IMR-90 (cell line): ENCODE measurements around the gene CDH13. TPM values are rescaled to one million over a fixed set of nuclear protein-coding genes. Genes with fewer than 3 reads are reported as not detected.

ENCODE experiments used
- ATAC-seq: fragments of 200-7000 bp; cut with Tn5 transposase; 2 replicates; pipeline ENCODE4 v1.9.1; 2020; ENCODE audit warnings: low read depth, mild to moderate bottlenecking, moderate library complexity
- BruUV-seq: library from RNA; stranded (reverse); fragments of 400-500 nt; replicated peaks from 2 replicates; lab custom pipeline; 2021; lab: Mats Ljungman, UMichigan
- CTCF ChIA-PET: fragments of 300-600 bp; formaldehyde crosslinking; extraction: SDS; loops from one replicate; lab custom pipeline; 2021; ENCODE audit warnings: antibody characterized with exemption; lab: Yijun Ruan, JAX
- POLR2A ChIA-PET: fragments of 300-600 bp; sonication (Branson Sonifier 250); formaldehyde crosslinking; loops from one replicate; lab custom pipeline; 2022; ENCODE audit warnings: antibody characterized with exemption; ENCODE audit not compliant: unreplicated experiment; lab: Charles Lee
- DNase-seq: peaks from one replicate; pipeline ENCODE4 v3.0.0; 2013
- H2AFZ ChIP-seq: replicated peaks from 2 replicates; pipeline ENCODE3; 2013; ENCODE audit warnings: low read length, mild to moderate bottlenecking; ENCODE audit not compliant: poor library complexity
- H2AK5ac ChIP-seq: 2 replicates; pipeline ENCODE4 v1.6.1; 2013; ENCODE audit warnings: low read depth, low read length, inconsistent platforms
- H2AK9ac ChIP-seq: replicated peaks from 2 replicates; pipeline ENCODE3; 2013; ENCODE audit warnings: mild to moderate bottlenecking, low read depth, low read length, moderate library complexity; ENCODE audit not compliant: poor library complexity
- H2BK120ac ChIP-seq: 2 replicates; pipeline ENCODE4 v1.6.1; 2013; ENCODE audit warnings: low read depth, low read length, inconsistent platforms
- H2BK15ac ChIP-seq: 3 replicates; pipeline ENCODE4 v1.6.1; 2013; ENCODE audit warnings: low read depth, low read length, inconsistent platforms
- H2BK20ac ChIP-seq: 2 replicates; pipeline ENCODE4 v1.6.1; 2013; ENCODE audit warnings: low read depth, mild to moderate bottlenecking, inconsistent platforms, low read length, moderate library complexity
- H2BK5ac ChIP-seq: 2 replicates; pipeline ENCODE4 v1.6.1; 2013; ENCODE audit warnings: mild to moderate bottlenecking, low read depth, low read length, inconsistent platforms; ENCODE audit not compliant: poor library complexity, severe bottlenecking
- H3K14ac ChIP-seq: replicated peaks from 2 replicates; pipeline ENCODE4 v1.6.1; 2013; ENCODE audit warnings: low read depth, low read length, inconsistent platforms
- H3K18ac ChIP-seq: 2 replicates; pipeline ENCODE4 v1.6.1; 2013; ENCODE audit warnings: low read depth, low read length, control low read depth
- H3K23ac ChIP-seq: 2 replicates; pipeline ENCODE4 v1.6.1; 2013; ENCODE audit warnings: low read depth, low read length, inconsistent platforms
- H3K27ac ChIP-seq: 2 replicates; pipeline ENCODE4 v1.5.1; 2013; ENCODE audit warnings: mild to moderate bottlenecking, control low read depth, low read length; ENCODE audit not compliant: insufficient read depth
- H3K27me3 ChIP-seq: 2 replicates; pipeline ENCODE4 v1.6.1; 2013; ENCODE audit warnings: low read length; ENCODE audit not compliant: control insufficient read depth, insufficient read depth
- H3K36me3 ChIP-seq: 2 replicates; pipeline ENCODE4 v1.6.1; 2013; ENCODE audit warnings: low read length, mixed read lengths; ENCODE audit not compliant: control insufficient read depth, insufficient read depth
- H3K4ac ChIP-seq: 2 replicates; pipeline ENCODE4 v1.6.1; 2013; ENCODE audit warnings: low read depth, low read length, inconsistent platforms
- H3K4me1 ChIP-seq: 2 replicates; pipeline ENCODE4 v1.6.1; 2013; ENCODE audit warnings: low read length, mixed read lengths; ENCODE audit not compliant: control insufficient read depth, insufficient read depth
- H3K4me2 ChIP-seq: 2 replicates; pipeline ENCODE4 v1.6.1; 2013; ENCODE audit warnings: low read depth, mild to moderate bottlenecking, control low read depth, low read length, moderate library complexity
- H3K4me3 ChIP-seq: 2 replicates; pipeline ENCODE4 v1.5.1; 2013; ENCODE audit warnings: low read depth, mild to moderate bottlenecking, control low read depth, low read length, moderate library complexity; ENCODE audit not compliant: insufficient read depth
- H3K56ac ChIP-seq: 2 replicates; pipeline ENCODE4 v1.6.1; 2013; ENCODE audit warnings: low read length, inconsistent platforms; ENCODE audit not compliant: insufficient read depth; ENCODE audit errors: extremely low read depth
- H3K79me1 ChIP-seq, 2 experiments: 2 replicates each; pipeline ENCODE4 v1.6.1; 2013; ENCODE audit warnings: low read length in 2 of 2, inconsistent platforms in 1 of 2, low read depth in 1 of 2
- H3K9ac ChIP-seq: 2 replicates; pipeline ENCODE4 v1.6.1; 2013; ENCODE audit warnings: low read depth, low read length, control low read depth
- H3K9me1 ChIP-seq: 2 replicates; pipeline ENCODE4 v1.6.1; 2013; ENCODE audit warnings: low read length, inconsistent platforms; ENCODE audit not compliant: insufficient read depth
- H3K9me3 ChIP-seq: 2 replicates; pipeline ENCODE4 v1.6.1; 2013; ENCODE audit warnings: low read length; ENCODE audit not compliant: control insufficient read depth, insufficient read depth
- H4K20me1 ChIP-seq: 2 replicates; pipeline ENCODE4 v1.6.1; 2013; ENCODE audit warnings: low read length, inconsistent platforms; ENCODE audit not compliant: insufficient read depth
- H4K5ac ChIP-seq: 2 replicates; pipeline ENCODE4 v1.6.1; 2013; ENCODE audit warnings: mild to moderate bottlenecking, low read depth, low read length, control low read depth
- H4K8ac ChIP-seq, 2 experiments: 2 replicates each; pipeline ENCODE4 v1.6.1; 2013; ENCODE audit warnings: low read depth in 2 of 2, low read length in 2 of 2, control low read depth in 1 of 2, inconsistent platforms in 1 of 2
- H4K91ac ChIP-seq: 2 replicates; pipeline ENCODE4 v1.6.1; 2013; ENCODE audit warnings: low read depth, low read length, inconsistent platforms; ENCODE audit not compliant: insufficient read depth
- BHLHE40 ChIP-seq: fragments of 150-350 bp; IDR thresholded peaks from 2 replicates; pipeline ENCODE4 v1.6.1; 2016; ENCODE audit warnings: mild to moderate bottlenecking, low read depth, low read length
- CEBPB ChIP-seq: IDR thresholded peaks from 2 replicates; pipeline ENCODE4 v1.6.1; 2012; ENCODE audit warnings: low read depth, low read length, improper control_type of control experiment
- CHD1 ChIP-seq: IDR thresholded peaks from 2 replicates; pipeline ENCODE4 v1.6.1; 2012; ENCODE audit warnings: low read depth, low read length, improper control_type of control experiment
- ELK1 ChIP-seq: fragments of 150-350 bp; IDR thresholded peaks from 2 replicates; pipeline ENCODE4 v1.6.1; 2016; ENCODE audit warnings: low read depth, mild to moderate bottlenecking, low read length, moderate library complexity, borderline replicate concordance
- MAZ ChIP-seq: IDR thresholded peaks from 2 replicates; pipeline ENCODE4 v1.6.1; 2012; ENCODE audit warnings: low read depth, mild to moderate bottlenecking, low read length, improper control_type of control experiment, moderate library complexity, borderline replicate concordance
- MXI1 ChIP-seq: IDR thresholded peaks from 2 replicates; pipeline ENCODE4 v1.6.1; 2012; ENCODE audit warnings: low read depth, mild to moderate bottlenecking, low read length, moderate library complexity, borderline replicate concordance
- NFE2L2 ChIP-seq: fragments of 150-350 bp; IDR thresholded peaks from 2 replicates; pipeline ENCODE4 v1.6.1; 2016; ENCODE audit warnings: low read depth, mild to moderate bottlenecking, low read length
- POLR2A ChIP-seq: IDR thresholded peaks from 2 replicates; pipeline ENCODE4 v1.6.1; 2012; ENCODE audit warnings: mild to moderate bottlenecking, low read depth, low read length
- SMC3 ChIP-seq: fragments of 150-350 bp; IDR thresholded peaks from 2 replicates; pipeline ENCODE4 v1.6.1; 2016; ENCODE audit warnings: low read depth, mild to moderate bottlenecking, antibody characterized with exemption, low read length, moderate library complexity
- WGBS, 2 experiments: methylation state at CpG; one replicate each; pipeline versions ENCODE4 v1.1.5 to v1.1.7; 2013; ENCODE audit warnings: missing lambda C conversion rate in 2 of 2; ENCODE audit not compliant: insufficient read length in 1 of 2; ENCODE audit errors: extremely low coverage in 2 of 2; 5-methylcytosine and 5-hydroxymethylcytosine counted together
- dilution Hi-C: fragments of 300-500 bp; cut with HindIII; formaldehyde crosslinking; loops from one replicate; pipeline ENCODE4 v1.14.3; 2018; ENCODE audit warnings: low sequenced_read_pairs; ENCODE audit not compliant: unreplicated experiment
- in situ Hi-C: fragments of 300-500 bp; cut with MboI; formaldehyde crosslinking; loops from 3 replicates; pipeline ENCODE4 v1.14.3; 2019; ENCODE audit warnings: low sequenced_read_pairs, inconsistent platforms, mixed read lengths
- intact Hi-C: fragments of 100-400 bp; cut with micrococcal nuclease; formaldehyde crosslinking; loops from 2 replicates; pipeline ENCODE4 v1.10.0; 2022
- polyA plus RNA-seq, 3 experiments: library from polyadenylated mRNA; depleted of rRNA; stranded (reverse); fragments of >200 nt; gene quantifications; 2 replicates each; pipeline ENCODE4 v1.2.3, GENCODE V29; 2012; ENCODE audit warnings: low replicate concordance in 1 of 3
- total RNA-seq: library from RNA; depleted of rRNA; stranded (reverse); fragments of >200 nt; gene quantifications from 2 replicates; pipeline ENCODE4 v1.2.3, GENCODE V29; 2012
- TF ChIP-seq, protein P1 (sequence below): fragments of 150-350 bp; IDR thresholded peaks from 2 replicates; pipeline ENCODE4 v1.6.1; 2017; ENCODE audit warnings: mild to moderate bottlenecking, antibody characterized with exemption, low read length, low read depth
- TF ChIP-seq, protein P2 (sequence below): conservative IDR thresholded peaks from 2 replicates; pipeline ENCODE4 v1.5.1; 2012; ENCODE audit warnings: mild to moderate bottlenecking, low read depth, low read length, improper control_type of control experiment

Gene CDH13
- total and polyA plus RNA-seq, 2 of the 4 experiments (the other 2 are of a cell fraction) = 61.6 to 74.7 TPM

- in situ Hi-C loops = no loop called here
- no peak overlapping the region for H2BK15ac ChIP-seq
- ATAC-seq (no peak), DNase-seq (no peak)
- intact Hi-C loops = loop anchor here (10.0 kb wide), 1 partner anchor 210 kb away; no protein-coding TSS in a partner anchor
- H4K20me1 ChIP-seq = no peaks in the 10 kb centered on the region
- no peak overlapping the region for H2BK120ac ChIP-seq
- H4K5ac ChIP-seq = no peak overlapping the region
- no peak overlapping the region for H2AK5ac ChIP-seq
- no peak overlapping the region for H3K4me3 ChIP-seq
- CTCF ChIA-PET = interaction anchor here (0.6 kb wide), 1 partner anchor 267 kb away, joined by 4 read pairs; no protein-coding TSS in a partner anchor
- H3K4me1 ChIP-seq = no peaks in the 10 kb centered on the region
- H3K27ac ChIP-seq = no peak overlapping the region
- H3K23ac ChIP-seq = no peak overlapping the region
- H3K4ac ChIP-seq = no peak overlapping the region
- H3K18ac ChIP-seq = no peak overlapping the region
- no peaks in the 10 kb centered on the region for H3K9me1 ChIP-seq
- no peak overlapping the region for H2BK20ac ChIP-seq
- no peaks in the 10 kb centered on the region for H3K9me3 ChIP-seq
- no peaks in the 10 kb centered on the region; a peak in 1 of 4 replicates for H3K79me1 ChIP-seq
- no peaks in the 10 kb centered on the region for H3K36me3 ChIP-seq
- H2AK9ac ChIP-seq = no peak overlapping the region
- no CpG with 5 or more reads among the region's 3 CpGs for WGBS, 2 experiments
- H3K4me2 ChIP-seq = no peak overlapping the region
- H3K14ac ChIP-seq = no peak overlapping the region
- H2BK5ac ChIP-seq = no peak overlapping the region
- no peak overlapping the region for H3K56ac ChIP-seq
- H4K8ac ChIP-seq = no peak overlapping the region
- H3K9ac ChIP-seq = no peak overlapping the region
- H3K27me3 ChIP-seq = no peaks in the 10 kb centered on the region
- BruUV-seq = no TSS peak
- H2AFZ ChIP-seq = no peak overlapping the region
- no peak for TF ChIP-seq BHLHE40
- TF ChIP-seq, protein P1, sequence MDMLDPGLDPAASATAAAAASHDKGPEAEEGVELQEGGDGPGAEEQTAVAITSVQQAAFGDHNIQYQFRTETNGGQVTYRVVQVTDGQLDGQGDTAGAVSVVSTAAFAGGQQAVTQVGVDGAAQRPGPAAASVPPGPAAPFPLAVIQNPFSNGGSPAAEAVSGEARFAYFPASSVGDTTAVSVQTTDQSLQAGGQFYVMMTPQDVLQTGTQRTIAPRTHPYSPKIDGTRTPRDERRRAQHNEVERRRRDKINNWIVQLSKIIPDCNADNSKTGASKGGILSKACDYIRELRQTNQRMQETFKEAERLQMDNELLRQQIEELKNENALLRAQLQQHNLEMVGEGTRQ = no peak
- TF ChIP-seq MAZ = no peak
- no peak for TF ChIP-seq CHD1
- no peak for TF ChIP-seq ELK1
- TF ChIP-seq NFE2L2 = no peak
- TF ChIP-seq CEBPB = no peak
- TF ChIP-seq, protein P2, sequence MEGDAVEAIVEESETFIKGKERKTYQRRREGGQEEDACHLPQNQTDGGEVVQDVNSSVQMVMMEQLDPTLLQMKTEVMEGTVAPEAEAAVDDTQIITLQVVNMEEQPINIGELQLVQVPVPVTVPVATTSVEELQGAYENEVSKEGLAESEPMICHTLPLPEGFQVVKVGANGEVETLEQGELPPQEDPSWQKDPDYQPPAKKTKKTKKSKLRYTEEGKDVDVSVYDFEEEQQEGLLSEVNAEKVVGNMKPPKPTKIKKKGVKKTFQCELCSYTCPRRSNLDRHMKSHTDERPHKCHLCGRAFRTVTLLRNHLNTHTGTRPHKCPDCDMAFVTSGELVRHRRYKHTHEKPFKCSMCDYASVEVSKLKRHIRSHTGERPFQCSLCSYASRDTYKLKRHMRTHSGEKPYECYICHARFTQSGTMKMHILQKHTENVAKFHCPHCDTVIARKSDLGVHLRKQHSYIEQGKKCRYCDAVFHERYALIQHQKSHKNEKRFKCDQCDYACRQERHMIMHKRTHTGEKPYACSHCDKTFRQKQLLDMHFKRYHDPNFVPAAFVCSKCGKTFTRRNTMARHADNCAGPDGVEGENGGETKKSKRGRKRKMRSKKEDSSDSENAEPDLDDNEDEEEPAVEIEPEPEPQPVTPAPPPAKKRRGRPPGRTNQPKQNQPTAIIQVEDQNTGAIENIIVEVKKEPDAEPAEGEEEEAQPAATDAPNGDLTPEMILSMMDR = no peak
- no peak for TF ChIP-seq POLR2A
- TF ChIP-seq MXI1 = no peak
- no peak for TF ChIP-seq SMC3
- dilution Hi-C loops = no loop called here
- POLR2A ChIA-PET = no interaction called here
- no peak overlapping the region for H4K91ac ChIP-seq
Measured at GRCh38 chr16:83164816-83165215, 538.0 kb downstream of the CDH13 start.
